DMS153 treated with DMSO at 0.1 percent for 48 hours (cell line): ENCODE measurements around the gene DOCK8.
"Not testable (repeated sequence)": the region's sequence is repeated elsewhere in the genome, so short reads cannot be mapped to it uniquely, and the experiment has no call there.

Source experiments
- DNase-seq: peaks from one replicate; lab custom pipeline; 2025; ENCODE audit not compliant: unreplicated experiment; lab: John Stamatoyannopoulos, UW

Gene DOCK8

GRCh38 chr9:224582-225520 is 10.2 kb downstream of the DOCK8 start:
- no peak for DNase-seq

GRCh38 chr9:227860-228259 is 13.2 kb downstream of the DOCK8 start:
- no peak for DNase-seq

- DNase-seq: no peak
Measured at GRCh38 chr9:228929-229695, 14.4 kb downstream of the DOCK8 start.

GRCh38 chr9:231625-232024 is 17.0 kb downstream of the DOCK8 start:
- not testable (repeated sequence) for DNase-seq

- DNase-seq: not testable (repeated sequence)
Measured at GRCh38 chr9:233708-234107, 19.0 kb downstream of the DOCK8 start.

GRCh38 chr9:237141-237857 is 22.6 kb downstream of the DOCK8 start:
- DNase-seq: no peak

GRCh38 chr9:237858-238345 is 23.2 kb downstream of the DOCK8 start:
- no peak for DNase-seq

- DNase-seq: no peak
Measured at GRCh38 chr9:242461-243080, 27.9 kb downstream of the DOCK8 start.

- no peak for DNase-seq
Measured at GRCh38 chr9:248278-248961, 33.8 kb downstream of the DOCK8 start.

- DNase-seq: no peak
Measured at GRCh38 chr9:249025-249424, 34.4 kb downstream of the DOCK8 start.

- DNase-seq: no peak
Measured at GRCh38 chr9:250039-250438, 35.4 kb downstream of the DOCK8 start.

GRCh38 chr9:250625-251024 is 36.0 kb downstream of the DOCK8 start:
- DNase-seq: no peak

GRCh38 chr9:251398-251797 is 36.7 kb downstream of the DOCK8 start:
- DNase-seq: no peak

- no peak for DNase-seq
Measured at GRCh38 chr9:253539-253938, 38.9 kb downstream of the DOCK8 start.

- no peak for DNase-seq
Measured at GRCh38 chr9:254516-254915, 39.9 kb downstream of the DOCK8 start.

- no peak for DNase-seq
Measured at GRCh38 chr9:257957-258356, 43.3 kb downstream of the DOCK8 start.

- no peak for DNase-seq
Measured at GRCh38 chr9:259405-260404, 45.0 kb downstream of the DOCK8 start.

GRCh38 chr9:264231-264630 is 49.6 kb downstream of the DOCK8 start:
- DNase-seq: no peak
